Measurements from ENCODE around the gene ACE. TPM values are rescaled to one million over a fixed set of nuclear protein-coding genes. Genes with fewer than 3 reads are reported as not detected.

Gene ACE
- total RNA-seq, 1 experiment from 2014 or later = 0.76 TPM

DNA sequence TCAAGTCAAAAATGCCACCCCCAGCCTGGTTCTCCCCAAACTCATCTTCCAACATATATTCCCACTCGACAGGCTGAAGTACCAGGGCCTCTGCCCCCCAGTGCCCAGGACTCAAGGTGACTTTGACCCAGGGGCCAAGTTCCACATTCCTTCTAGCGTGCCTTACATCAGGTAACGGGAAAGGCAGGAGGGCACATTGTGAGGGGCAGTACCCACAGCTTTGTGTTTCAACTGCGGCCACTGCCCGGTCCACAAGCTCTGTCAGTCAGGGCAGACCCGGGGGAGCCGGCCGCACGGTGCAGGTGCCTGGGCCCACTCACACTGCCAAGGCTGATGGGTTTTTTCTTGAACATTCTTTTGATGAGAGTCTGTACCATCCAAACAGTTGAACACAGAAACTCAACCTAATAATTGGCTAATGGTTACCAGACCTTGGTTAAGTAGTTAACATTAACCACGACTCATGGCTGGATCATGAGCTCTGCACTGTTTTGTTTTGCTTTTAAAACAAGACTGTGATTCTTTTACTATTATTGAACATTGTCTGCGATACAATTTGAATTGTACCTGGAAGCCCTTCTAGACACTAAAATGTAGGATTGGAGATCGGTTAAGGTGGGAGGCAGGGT is 17.6 kb downstream of the ACE start:
- Histone ChIP-seq H4K20me1 (ENCODE audit: insufficient read depth) (no peaks in the 10 kb centered on the region), H3K36me3 (ENCODE audit: low read depth) (no peaks in the 10 kb centered on the region), H3K9me3 (ENCODE audit: insufficient read depth, low read depth) (no peaks in the 10 kb centered on the region), H3K9me2 (ENCODE audit: insufficient read depth) (no peaks in the 10 kb centered on the region), H3K4me3 (no peak overlapping the region), H2AFZ (no peak overlapping the region), H3K4me1 (replicated peaks; ENCODE audit: insufficient read depth) (no peaks in the 10 kb centered on the region), H3F3A (ENCODE audit: insufficient read depth, low read depth) (no peaks in the 10 kb centered on the region), H3K27me3 (ENCODE audit: insufficient read depth, low read depth) (peaks cover 61% of the 10 kb centered on the region), H3K4me2 (no peak overlapping the region), H3K79me2 (ENCODE audit: low read depth) (no peaks in the 10 kb centered on the region), H3K27ac (no peak overlapping the region)
- ChIA-PET CTCF (no interaction called here), POLR2A (ENCODE audit: unreplicated experiment) (no interaction called here)
- intact Hi-C loops (cut with micrococcal nuclease; ENCODE audit: unreplicated experiment) = no loop called here
- TF ChIP-seq EZH2 (IDR thresholded peaks at IDR 0.05; ENCODE audit: low read depth) = no peak
- TF ChIP-seq, protein P1, sequence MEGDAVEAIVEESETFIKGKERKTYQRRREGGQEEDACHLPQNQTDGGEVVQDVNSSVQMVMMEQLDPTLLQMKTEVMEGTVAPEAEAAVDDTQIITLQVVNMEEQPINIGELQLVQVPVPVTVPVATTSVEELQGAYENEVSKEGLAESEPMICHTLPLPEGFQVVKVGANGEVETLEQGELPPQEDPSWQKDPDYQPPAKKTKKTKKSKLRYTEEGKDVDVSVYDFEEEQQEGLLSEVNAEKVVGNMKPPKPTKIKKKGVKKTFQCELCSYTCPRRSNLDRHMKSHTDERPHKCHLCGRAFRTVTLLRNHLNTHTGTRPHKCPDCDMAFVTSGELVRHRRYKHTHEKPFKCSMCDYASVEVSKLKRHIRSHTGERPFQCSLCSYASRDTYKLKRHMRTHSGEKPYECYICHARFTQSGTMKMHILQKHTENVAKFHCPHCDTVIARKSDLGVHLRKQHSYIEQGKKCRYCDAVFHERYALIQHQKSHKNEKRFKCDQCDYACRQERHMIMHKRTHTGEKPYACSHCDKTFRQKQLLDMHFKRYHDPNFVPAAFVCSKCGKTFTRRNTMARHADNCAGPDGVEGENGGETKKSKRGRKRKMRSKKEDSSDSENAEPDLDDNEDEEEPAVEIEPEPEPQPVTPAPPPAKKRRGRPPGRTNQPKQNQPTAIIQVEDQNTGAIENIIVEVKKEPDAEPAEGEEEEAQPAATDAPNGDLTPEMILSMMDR (conservative IDR thresholded peaks at IDR 0.05) = no peak
- DNase-seq = no peak
- no TSS peak for BruUV-seq (replicated peaks)

DNA sequence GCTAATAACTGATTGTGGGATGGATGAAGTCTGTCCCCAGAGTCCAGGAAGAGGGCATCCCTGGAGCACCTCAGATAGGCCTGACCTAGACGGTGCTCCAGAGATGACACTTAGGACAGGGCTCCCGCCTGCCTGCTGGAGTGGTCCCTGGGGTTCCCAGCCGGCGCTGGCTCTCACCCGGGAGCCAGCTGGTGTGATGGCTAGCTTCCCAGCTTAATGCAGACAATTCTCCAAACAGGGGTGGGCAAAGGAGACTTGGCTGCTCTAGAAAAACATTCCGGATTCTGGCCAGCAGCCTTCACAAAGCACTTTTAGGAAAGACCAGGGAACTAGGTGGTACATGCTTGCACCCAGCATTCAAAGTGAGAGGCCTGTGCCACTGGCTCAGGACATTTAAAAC is 18.6 kb downstream of the ACE start:
- Histone ChIP-seq H3F3A (ENCODE audit: insufficient read depth, low read depth) (no peaks in the 10 kb centered on the region), H3K4me1 (replicated peaks; ENCODE audit: insufficient read depth) (no peaks in the 10 kb centered on the region), H4K20me1 (ENCODE audit: insufficient read depth) (no peaks in the 10 kb centered on the region), H3K9me3 (ENCODE audit: insufficient read depth, low read depth) (no peaks in the 10 kb centered on the region), H3K4me2 (no peak overlapping the region), H3K27ac (no peak overlapping the region), H2AFZ (no peak overlapping the region), H3K4me3 (no peak overlapping the region), H3K36me3 (ENCODE audit: low read depth) (no peaks in the 10 kb centered on the region), H3K79me2 (ENCODE audit: low read depth) (no peaks in the 10 kb centered on the region), H3K27me3 (ENCODE audit: insufficient read depth, low read depth) (peaks cover 56% of the 10 kb centered on the region), H3K9me2 (ENCODE audit: insufficient read depth) (no peaks in the 10 kb centered on the region)
- BruUV-seq (replicated peaks) = no TSS peak
- POLR2A ChIA-PET (ENCODE audit: unreplicated experiment) = no interaction called here
- TF ChIP-seq, protein P1 (conservative IDR thresholded peaks at IDR 0.05) = no peak
- no peak for TF ChIP-seq EZH2 (IDR thresholded peaks at IDR 0.05; ENCODE audit: low read depth)
- CTCF ChIA-PET = no interaction called here
- no peak for DNase-seq
- intact Hi-C loops (cut with micrococcal nuclease; ENCODE audit: unreplicated experiment) = no loop called here

DNA sequence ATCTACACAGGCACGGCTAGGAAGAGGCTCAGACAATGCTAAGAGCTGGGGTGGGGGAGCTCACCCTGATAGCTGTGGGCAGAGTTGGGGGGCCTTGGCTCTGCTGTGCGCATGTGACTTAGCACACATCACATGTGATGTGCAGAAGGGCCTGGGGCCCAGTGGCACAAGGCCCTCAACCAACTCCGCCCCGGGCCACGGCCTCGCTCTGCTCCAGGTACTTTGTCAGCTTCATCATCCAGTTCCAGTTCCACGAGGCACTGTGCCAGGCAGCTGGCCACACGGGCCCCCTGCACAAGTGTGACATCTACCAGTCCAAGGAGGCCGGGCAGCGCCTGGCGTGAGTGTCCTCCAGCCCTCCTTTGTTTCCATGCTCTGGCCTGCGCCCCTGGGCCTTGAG is 19.3 kb downstream of the ACE start:
- no peak overlapping the region for H2AFZ ChIP-seq
- POLR2A ChIA-PET (ENCODE audit: unreplicated experiment) = no interaction called here
- no peaks in the 10 kb centered on the region for H3F3A ChIP-seq (ENCODE audit: insufficient read depth, low read depth)
- BruUV-seq (replicated peaks) = no TSS peak
- H3K9me3 ChIP-seq (ENCODE audit: insufficient read depth, low read depth) = no peaks in the 10 kb centered on the region
- TF ChIP-seq, protein P1 (conservative IDR thresholded peaks at IDR 0.05) = no peak
- no peak for TF ChIP-seq EZH2 (IDR thresholded peaks at IDR 0.05; ENCODE audit: low read depth)
- CTCF ChIA-PET = no interaction called here
- no peaks in the 10 kb centered on the region for H3K79me2 ChIP-seq (ENCODE audit: low read depth)
- no peak overlapping the region for H3K27ac ChIP-seq
- intact Hi-C loops (cut with micrococcal nuclease; ENCODE audit: unreplicated experiment) = no loop called here
- H4K20me1 ChIP-seq (ENCODE audit: insufficient read depth) = no peaks in the 10 kb centered on the region
- H3K4me2 ChIP-seq = no peak overlapping the region
- H3K9me2 ChIP-seq (ENCODE audit: insufficient read depth) = no peaks in the 10 kb centered on the region
- no peak for DNase-seq
- peaks cover 56% of the 10 kb centered on the region for H3K27me3 ChIP-seq (ENCODE audit: insufficient read depth, low read depth)
- no peaks in the 10 kb centered on the region for H3K36me3 ChIP-seq (ENCODE audit: low read depth)
- H3K4me3 ChIP-seq = no peak overlapping the region
- H3K4me1 ChIP-seq (replicated peaks; ENCODE audit: insufficient read depth) = no peaks in the 10 kb centered on the region
